GM18951 (cell line): ENCODE results near the gene BAZ2B.
"Not testable (repeated sequence)": the region's sequence is repeated elsewhere in the genome, so short reads cannot be mapped to it uniquely, and the experiment has no call there.

Experiments
- POLR2A ChIP-seq: IDR thresholded peaks from 4 replicates; pipeline ENCODE4 v1.6.1; 2011; ENCODE audit warnings: mild to moderate bottlenecking; ENCODE audit not compliant: insufficient read length, insufficient read depth; ENCODE audit errors: extremely low read depth
- in situ Hi-C: fragments of 300-500 bp; cut with MboI; formaldehyde crosslinking; loops from one replicate; pipeline ENCODE4 v1.12.0; 2022; ENCODE audit warnings: low sequenced_read_pairs, mixed read lengths, inconsistent platforms; ENCODE audit not compliant: unreplicated experiment

The BAZ2B gene

DNA sequence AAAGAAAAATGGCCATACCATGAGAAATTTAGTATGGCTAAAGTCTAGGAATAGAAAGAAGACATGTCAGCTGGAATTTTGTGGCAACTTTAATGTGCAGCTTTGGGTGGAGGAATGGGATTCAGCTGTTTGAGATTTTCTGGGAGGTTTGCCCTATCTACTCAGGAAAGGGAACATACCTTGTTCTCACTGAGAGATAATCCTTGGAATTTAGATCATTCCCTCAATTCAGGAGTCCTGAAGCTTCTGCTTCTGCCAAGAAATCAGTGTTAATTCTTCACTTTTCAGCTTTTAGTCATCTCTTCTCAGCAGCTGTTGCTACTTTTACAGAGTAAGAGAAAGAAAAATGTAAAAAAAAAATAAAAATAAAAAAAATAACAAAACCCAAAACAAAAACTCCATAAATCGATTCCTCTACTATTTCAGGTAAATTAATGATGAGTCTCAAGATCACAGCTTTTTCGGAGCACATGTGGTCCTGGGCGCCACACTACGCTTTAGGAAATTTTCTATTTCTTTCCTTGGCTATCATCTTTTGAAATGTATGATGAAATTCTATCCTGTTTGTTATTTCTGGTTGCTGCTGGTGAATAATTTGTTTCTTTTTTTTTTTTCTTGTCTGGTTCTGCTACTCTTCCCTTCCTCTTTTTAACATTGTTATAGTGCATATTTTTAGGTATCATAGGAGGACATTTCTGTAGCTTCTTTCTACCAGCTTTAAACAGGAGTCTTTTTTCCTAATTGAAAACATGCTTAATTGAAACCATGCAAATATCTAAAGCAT lies 18.9 kb upstream of the BAZ2B start:
- in situ Hi-C loops, result no loop called here
- no peak for TF ChIP-seq POLR2A

DNA sequence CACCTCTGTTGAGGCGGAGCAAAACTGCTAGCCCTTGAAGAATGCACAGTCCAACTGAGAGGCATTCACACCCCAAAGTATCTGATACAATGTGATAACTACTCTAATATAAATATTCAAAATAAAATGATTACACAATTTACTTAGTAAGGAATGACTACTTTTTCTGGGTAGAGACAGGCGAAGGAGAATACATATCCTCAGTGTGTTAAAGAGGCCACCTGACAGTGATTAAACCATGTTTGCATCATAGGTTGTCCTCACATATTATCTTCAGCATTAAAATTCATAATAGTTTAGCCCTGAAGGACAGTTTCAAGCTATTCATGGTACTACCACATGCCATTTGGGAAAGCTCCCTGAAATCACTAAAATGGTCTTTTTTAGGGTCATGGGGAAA lies 16.9 kb upstream of the BAZ2B start:
- in situ Hi-C loops, result no loop called here
- no peak for TF ChIP-seq POLR2A

DNA sequence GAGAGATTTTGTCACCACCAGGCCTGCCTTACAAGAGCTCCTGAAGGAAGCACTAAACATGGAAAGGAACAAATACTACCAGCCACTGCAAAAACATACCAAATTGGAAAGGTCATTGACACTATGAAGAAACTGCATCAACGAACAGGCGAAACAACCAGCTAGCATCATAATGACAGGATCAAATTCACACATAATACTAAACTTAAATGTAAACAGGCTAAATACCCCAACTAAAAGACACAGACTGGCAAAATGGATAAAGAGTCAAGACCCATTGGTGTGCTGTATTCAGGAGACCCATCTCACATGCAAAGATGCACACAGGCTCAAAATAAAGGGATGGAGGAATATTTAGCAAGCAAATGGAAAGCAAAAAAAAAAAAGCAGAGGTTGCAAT lies 9.3 kb upstream of the BAZ2B start:
- in situ Hi-C loops, result not testable (repeated sequence)

DNA sequence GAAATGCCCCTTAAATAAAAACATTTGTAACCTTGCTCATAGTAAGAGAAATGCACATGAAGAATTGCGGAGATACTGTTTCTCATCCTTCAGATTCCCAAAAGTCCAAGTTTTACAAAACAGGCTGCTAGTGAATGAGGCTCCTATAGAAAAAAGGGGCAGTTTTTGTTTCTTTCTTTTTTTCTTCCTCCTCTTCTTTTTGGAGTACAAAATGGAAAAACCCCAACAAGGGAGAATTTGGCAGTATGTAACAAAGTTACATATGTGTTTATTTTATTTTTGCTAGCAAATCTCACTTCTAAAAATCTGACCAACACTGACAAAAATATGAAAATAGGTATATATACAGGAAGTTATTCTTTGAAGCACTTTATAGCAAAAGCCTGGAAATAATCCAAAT lies 7.1 kb upstream of the BAZ2B start:
- no peak for TF ChIP-seq POLR2A
- in situ Hi-C loops, result no loop called here

DNA sequence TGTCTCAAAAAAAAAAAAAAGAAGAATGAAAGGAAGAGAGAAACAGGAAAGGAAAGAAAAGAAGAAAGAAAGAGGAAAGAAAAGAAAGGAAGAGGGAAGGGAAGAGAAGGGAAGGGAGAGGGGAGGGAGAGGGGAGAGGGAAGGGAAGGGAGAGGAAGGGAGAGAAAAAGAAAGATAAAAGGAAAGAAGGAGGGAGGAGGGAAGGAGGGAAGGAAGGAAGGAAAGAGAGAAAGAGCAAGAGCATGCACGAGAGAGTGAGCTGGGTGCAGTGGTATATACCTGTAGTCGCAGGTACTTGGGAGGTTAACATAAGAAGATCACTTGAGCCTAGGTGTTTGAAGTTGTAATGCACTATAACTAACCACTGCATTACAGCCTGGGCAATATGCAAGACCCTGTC lies 6.6 kb upstream of the BAZ2B start:
- TF ChIP-seq POLR2A, result no peak
- in situ Hi-C loops, result no loop called here

DNA sequence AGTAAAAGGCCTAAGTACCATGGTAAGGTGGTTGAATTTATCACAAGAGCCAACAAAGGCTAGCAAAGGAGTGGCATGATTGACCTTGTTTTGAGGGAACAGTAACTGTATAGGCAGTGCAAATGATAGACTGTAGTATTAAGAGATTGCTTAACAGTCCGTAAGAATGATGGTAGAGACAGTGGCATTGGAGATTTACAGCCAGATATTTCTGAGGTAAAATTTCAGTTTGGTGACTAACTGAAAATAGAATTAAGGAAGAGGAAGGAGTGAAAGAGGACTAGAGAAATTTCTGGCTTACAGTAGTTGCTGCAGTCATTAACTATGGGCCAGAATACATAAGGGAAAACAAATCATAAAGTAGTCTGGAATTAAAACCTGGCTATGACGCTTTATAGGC lies 4.4 kb upstream of the BAZ2B start:
- in situ Hi-C loops, result no loop called here
- TF ChIP-seq POLR2A, result no peak

DNA sequence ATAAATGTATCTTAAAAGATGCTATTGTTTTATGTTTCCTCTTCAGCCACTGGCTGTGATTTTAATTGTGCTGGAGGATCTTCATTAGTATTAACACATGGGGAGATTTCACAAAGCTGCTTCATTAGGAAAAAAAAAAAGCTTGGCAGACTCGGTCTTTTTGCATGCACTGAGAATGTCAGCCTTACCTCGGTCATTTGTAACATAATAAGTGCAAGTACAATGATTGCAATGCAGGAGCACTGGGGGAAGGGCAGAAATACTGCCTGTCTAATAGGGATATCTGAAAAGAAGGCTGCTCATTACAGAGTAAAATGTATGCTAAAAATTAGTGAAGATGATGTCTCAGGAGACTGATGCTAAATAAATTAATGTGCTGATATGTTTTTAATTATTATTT lies 1.3 kb upstream of the BAZ2B start:
- no peak for TF ChIP-seq POLR2A
- in situ Hi-C loops, result no loop called here

DNA sequence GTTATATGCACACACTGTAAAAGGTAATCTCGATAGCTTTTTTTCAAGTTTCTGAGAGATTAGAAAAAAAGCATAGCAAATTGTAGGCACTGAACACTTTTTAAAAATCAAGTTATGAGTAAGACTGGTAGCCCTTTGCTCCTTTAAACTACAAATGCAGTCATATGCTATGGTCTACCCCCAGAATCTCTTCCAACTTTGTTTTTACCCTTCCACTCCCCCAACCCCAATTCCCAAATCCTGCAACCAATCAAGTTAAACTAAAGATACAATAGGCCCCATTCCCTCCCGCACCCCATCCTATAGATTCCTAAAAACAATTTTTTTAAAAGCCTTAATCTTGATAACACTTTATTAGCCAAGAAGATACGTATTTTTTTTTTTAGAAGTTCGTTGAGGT lies 752 bp upstream of the BAZ2B start:
- in situ Hi-C loops, result no loop called here
- no peak for TF ChIP-seq POLR2A

DNA sequence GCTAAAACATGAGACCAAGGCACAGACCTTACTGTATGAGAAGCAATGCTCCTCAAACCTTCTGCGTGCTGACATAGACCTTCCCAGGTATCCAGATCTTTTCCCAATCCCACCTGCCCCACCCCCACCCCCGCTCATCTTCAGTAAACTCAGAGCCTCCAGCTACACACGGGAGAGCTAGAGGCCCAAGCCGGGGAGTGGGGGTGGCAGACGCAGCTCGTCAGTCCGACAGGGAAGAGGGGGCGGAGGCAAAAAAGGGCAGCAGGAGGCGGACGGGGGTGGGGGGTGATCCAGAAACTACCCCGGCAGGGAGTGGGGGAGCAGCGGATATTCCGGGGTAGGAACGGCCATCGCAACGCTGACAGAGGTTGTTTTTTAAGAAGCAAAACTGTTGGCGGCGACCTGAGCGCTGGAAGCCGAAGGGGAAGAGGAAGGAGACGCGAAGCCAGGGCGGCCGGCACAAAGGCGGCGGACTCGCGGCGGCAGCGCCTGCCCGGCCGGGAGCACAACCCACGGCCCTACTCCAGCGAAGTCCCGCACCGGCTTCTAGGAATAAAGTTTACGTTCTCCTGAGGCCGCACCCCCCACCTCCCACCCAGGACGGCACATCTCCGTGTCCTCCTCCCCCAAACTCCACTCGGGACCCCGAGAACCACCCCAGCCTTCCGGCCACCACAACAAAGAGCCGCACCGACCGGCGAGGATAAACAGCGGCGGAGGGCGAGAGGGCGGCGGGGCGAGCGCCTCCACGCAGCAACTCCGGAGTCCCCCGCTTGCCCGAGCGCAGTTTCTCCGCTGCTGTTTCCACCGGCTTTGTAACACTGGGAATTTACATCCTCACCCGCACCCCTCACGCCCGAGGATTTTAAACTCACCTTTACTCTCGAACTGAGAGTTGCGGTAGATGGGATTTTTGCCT lies 722 bp downstream of the BAZ2B start:
- peak; percentile 61 for TF ChIP-seq POLR2A
- in situ Hi-C loops, result no loop called here

DNA sequence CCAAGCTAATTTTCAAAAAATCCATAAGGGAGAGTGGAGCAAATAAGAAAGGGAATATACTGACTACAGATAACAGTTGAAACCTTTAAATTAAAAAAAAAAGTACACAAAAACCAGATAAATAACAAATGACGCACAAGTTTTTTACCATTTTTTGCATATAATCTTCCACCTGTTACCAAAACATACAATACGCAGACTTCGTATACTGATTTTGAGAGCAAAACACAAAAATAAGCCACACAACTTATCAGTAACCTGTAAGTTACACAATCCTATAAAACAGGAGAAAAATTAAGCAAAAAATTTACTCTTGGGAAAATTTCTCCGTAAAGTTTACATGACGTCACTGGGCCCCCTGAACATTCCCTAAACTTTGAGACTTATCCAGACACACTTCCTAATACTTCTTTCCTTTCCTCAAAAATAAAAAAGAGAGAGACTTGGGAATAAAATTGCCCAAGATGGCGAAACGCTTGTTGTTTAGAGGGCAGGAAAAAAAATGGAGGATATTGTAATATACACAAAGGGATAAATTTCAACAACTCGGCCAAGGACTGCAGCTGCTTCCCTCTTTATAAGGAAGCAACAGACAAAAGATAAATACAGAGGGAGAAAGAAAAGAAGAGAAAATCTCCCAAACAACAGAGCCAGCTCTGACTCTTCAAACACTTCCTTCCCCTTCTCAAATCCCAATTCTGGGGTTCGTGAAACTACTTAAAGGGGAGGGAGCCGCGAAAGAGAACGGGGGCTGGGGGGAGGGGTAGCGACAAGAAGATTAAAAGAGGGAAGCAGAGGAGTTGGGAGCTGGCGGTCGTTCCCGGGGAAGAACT lies 1.6 kb downstream of the BAZ2B start:
- in situ Hi-C loops, result no loop called here
- no peak for TF ChIP-seq POLR2A

DNA sequence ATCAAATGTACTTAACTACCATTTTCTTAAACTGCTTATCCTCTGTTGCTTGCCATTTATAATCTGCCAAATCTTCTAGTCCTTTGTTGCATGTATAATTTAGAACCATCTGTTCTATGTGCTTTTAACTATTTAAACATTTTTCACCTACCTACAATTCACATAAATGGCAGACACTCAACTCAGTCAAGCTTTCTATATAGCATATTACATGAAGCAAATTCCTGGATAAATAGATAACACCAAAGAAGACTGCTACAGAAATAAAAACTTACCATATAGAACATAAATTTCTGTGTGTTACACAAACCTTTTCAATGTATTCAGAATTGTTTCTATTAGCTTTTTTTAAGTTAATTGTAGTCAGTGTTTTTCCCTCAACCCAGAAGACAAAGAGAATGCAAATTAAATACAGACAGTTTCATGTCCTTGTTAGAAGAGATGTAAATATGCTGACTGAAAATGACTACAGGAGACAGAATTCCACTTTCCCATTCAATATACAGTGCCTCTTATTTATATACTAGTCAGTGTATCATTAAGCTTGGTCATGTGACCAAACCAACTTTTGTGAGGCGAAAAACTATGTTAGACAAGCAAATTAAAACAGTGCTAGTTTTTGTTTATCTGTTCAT lies 2.6 kb downstream of the BAZ2B start:
- TF ChIP-seq POLR2A, result no peak
- in situ Hi-C loops, result no loop called here

DNA sequence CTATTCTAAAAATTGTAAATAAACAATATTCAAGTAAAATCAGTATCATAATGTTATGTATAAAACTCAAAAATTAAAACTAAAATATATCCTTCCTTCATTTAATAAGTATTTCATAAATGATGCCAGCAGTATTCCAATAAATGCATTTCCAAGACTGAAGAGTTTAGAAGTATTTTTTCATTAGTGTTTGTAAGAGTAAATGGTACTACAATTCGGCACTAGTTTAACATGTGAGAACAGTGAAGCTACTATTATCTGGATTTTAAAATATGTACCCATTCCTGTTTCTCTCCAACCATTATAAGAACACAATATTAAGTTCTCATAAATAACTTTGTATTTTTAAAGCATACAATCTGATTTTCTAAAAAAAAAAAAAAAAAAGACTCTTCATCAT lies 3.3 kb downstream of the BAZ2B start:
- in situ Hi-C loops, result no loop called here
- TF ChIP-seq POLR2A, result no peak
